ENCODE measurements around the gene ANO2. TPM values are rescaled to one million over a fixed set of nuclear protein-coding genes. Genes with fewer than 3 reads are reported as not detected.

ANO2 gene
- total and polyA plus RNA-seq, 4 experiments from 2014 or later: not detected

GRCh38 chr12:5884285-5884684 is 60.8 kb downstream of the ANO2 start:
- H3K27ac Mint-ChIP-seq: no peak overlapping the region
- no peaks in the 10 kb centered on the region for H3K9me3 Mint-ChIP-seq
- DNase-seq: no peak
- no peak overlapping the region for H3K4me3 Mint-ChIP-seq
- intact Hi-C loops (cut with micrococcal nuclease): no loop called here
- peaks cover 4 to 10% (median 5%) of the 10 kb centered on the region in 4 donors for H3K4me1 Mint-ChIP-seq
- H3K36me3 ChIP-seq (ENCODE audit: insufficient read depth, low read length): no peaks in the 10 kb centered on the region
- H3K36me3 Mint-ChIP-seq: no peaks in the 10 kb centered on the region
- peaks cover 32 to 35% of the 10 kb centered on the region in 2 donors for H3K27me3 Mint-ChIP-seq
- H3K27me3 ChIP-seq (ENCODE audit: insufficient read depth, low read length): peaks cover 3% of the 10 kb centered on the region
- H3K4me1 ChIP-seq (ENCODE audit: insufficient read depth, low read length): no peaks in the 10 kb centered on the region
- CTCF ChIA-PET (ENCODE audit: partially characterized antibody): no interaction called here
- H3K9me3 ChIP-seq (ENCODE audit: control insufficient read depth in 1 of 2, low read length in 2 of 2): no peaks in the 10 kb centered on the region
- POLR2A ChIA-PET (ENCODE audit: partially characterized antibody): no interaction called here
- H3K4me3 ChIP-seq (ENCODE audit: low read length in 2 of 2): no peak overlapping the region
- no peak overlapping the region for H3K27ac ChIP-seq (ENCODE audit: low read depth, low read length)

DNA sequence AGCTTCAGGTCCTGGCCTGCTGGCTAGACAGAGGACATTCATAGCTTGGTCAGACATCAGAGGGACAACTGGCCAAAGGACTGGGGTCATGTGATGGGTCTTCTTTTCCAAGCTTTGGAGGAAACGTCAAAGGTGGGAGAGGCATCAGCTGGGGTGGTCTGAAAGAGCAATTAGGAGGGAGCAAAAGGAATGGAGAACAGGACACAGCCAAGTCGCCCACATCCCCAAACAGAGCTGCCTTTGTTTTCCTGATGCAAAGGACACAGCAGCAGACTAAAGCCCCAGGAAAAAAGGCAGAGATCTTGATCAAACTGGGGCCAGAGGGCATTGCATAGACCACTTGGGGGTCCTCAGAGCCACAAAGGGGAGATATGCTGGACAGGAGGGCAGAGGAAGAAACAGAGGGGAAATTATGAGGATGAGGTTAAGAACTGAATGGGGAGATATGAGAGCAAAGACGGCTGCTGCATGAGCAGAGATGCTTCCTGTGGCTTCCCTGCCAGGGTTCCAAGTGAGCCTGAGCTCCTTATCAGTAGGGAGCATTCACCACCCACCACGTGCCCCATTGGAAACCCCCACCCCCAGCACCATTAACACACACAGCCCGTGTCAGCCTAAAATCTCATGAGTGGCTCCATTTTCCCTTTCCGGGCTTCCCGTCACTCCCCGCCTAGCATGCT is 62.4 kb downstream of the ANO2 start:
- POLR2A ChIA-PET (ENCODE audit: partially characterized antibody): no interaction called here
- Histone ChIP-seq H3K36me3 (ENCODE audit: insufficient read depth, low read length) (no peaks in the 10 kb centered on the region), H3K4me3 (ENCODE audit: low read length in 2 of 2) (no peak overlapping the region), H3K4me1 (ENCODE audit: insufficient read depth, low read length) (no peaks in the 10 kb centered on the region), H3K27me3 (ENCODE audit: insufficient read depth, low read length) (peaks cover 3% of the 10 kb centered on the region), H3K27ac (ENCODE audit: low read depth, low read length) (no peak overlapping the region), H3K9me3 (ENCODE audit: control insufficient read depth in 1 of 2, low read length in 2 of 2) (no peaks in the 10 kb centered on the region)
- Mint-ChIP-seq H3K4me3 (no peak overlapping the region), H3K27ac (no peak overlapping the region), H3K4me1 (peaks cover 0 to 1% (median under 1%) of the 10 kb centered on the region in 4 donors), H3K36me3 (no peaks in the 10 kb centered on the region), H3K27me3 (peaks cover 30% of the 10 kb centered on the region in 2 donors), H3K9me3 (no peaks in the 10 kb centered on the region)
- CTCF ChIA-PET (ENCODE audit: partially characterized antibody): no interaction called here
- intact Hi-C loops (cut with micrococcal nuclease): no loop called here
- DNase-seq: no peak

DNA sequence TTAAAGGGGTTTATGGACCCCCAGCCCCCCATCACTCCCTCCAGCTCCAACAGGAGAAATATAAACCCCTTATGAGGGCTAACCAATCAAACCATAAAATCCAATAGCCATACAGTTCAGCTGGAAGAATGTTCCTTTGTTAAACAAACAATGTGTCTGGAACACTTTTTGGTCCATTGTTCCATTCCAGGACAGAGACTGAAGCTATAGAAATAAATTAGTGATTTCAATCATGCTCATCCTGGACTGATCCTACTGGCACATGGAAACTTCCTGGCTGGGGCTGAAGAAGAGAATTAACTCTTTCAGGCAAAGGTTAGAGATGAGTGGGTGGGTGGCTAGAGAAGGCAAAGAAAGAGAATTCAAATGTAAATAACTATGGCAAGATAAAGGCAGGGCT is 63.4 kb downstream of the ANO2 start:
- no peak overlapping the region for H3K27ac Mint-ChIP-seq
- no peaks in the 10 kb centered on the region for H3K9me3 ChIP-seq (ENCODE audit: control insufficient read depth in 1 of 2, low read length in 2 of 2)
- no peak overlapping the region for H3K4me3 Mint-ChIP-seq
- peaks cover 0 to under 1% (median 0%) of the 10 kb centered on the region in 8 donors for H3K9me3 Mint-ChIP-seq
- no peak overlapping the region for H3K4me3 ChIP-seq (ENCODE audit: low read length in 2 of 2)
- peaks cover 26% of the 10 kb centered on the region in 2 donors for H3K27me3 Mint-ChIP-seq
- H3K27ac ChIP-seq (ENCODE audit: low read depth, low read length): no peak overlapping the region
- ChIA-PET POLR2A (ENCODE audit: partially characterized antibody) (no interaction called here), CTCF (ENCODE audit: partially characterized antibody) (no interaction called here)
- H3K36me3 Mint-ChIP-seq: no peaks in the 10 kb centered on the region
- H3K36me3 ChIP-seq (ENCODE audit: insufficient read depth, low read length): no peaks in the 10 kb centered on the region
- intact Hi-C loops (cut with micrococcal nuclease): no loop called here
- no peaks in the 10 kb centered on the region for H3K4me1 Mint-ChIP-seq
- no peak for DNase-seq
- H3K27me3 ChIP-seq (ENCODE audit: insufficient read depth, low read length): peaks cover 3% of the 10 kb centered on the region
- no peaks in the 10 kb centered on the region for H3K4me1 ChIP-seq (ENCODE audit: insufficient read depth, low read length)

DNA sequence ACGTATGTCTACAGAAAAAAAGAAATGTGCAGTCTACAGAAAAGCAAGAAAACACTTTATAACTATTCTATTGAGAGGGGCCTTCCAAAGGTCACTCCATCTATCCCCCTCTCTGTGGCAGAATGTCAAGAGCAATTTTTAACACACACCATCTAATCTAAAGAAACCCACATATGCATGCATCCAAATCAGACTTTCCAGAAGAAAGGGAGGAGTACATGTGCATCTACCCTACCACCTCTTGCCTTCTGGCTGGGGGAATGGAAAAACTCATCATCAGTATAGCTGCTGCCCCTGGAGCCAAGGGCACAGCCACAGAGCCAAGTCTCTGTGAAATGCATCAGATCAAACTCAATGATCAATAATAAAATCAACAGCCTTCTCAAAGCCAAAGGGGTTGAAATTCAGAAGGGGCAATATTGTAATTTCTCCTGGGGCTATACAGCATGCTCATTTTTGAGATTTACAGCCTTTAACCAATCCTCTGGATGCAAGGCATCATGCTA is 63.9 kb downstream of the ANO2 start:
- POLR2A ChIA-PET (ENCODE audit: partially characterized antibody): no interaction called here
- CTCF ChIA-PET (ENCODE audit: partially characterized antibody): no interaction called here

GRCh38 chr12:5875851-5876250 is 69.2 kb downstream of the ANO2 start:
- Mint-ChIP-seq H3K27me3 (peaks cover 3 to 7% of the 10 kb centered on the region in 2 donors), H3K27ac (no peak overlapping the region), H3K36me3 (no peaks in the 10 kb centered on the region), H3K4me1 (no peaks in the 10 kb centered on the region), H3K9me3 (peaks cover 0 to 6% (median 0%) of the 10 kb centered on the region in 8 donors), H3K4me3 (no peak overlapping the region)
- Histone ChIP-seq H3K4me3 (ENCODE audit: low read length in 2 of 2) (no peak overlapping the region), H3K27me3 (ENCODE audit: insufficient read depth, low read length) (no peaks in the 10 kb centered on the region), H3K4me1 (ENCODE audit: insufficient read depth, low read length) (no peaks in the 10 kb centered on the region), H3K27ac (ENCODE audit: low read depth, low read length) (no peak overlapping the region), H3K9me3 (ENCODE audit: control insufficient read depth in 1 of 2, low read length in 2 of 2) (no peaks in the 10 kb centered on the region), H3K36me3 (ENCODE audit: insufficient read depth, low read length) (no peaks in the 10 kb centered on the region)
- no peak for DNase-seq
- ChIA-PET CTCF (ENCODE audit: partially characterized antibody) (no interaction called here), POLR2A (ENCODE audit: partially characterized antibody) (no interaction called here)
- intact Hi-C loops (cut with micrococcal nuclease): no loop called here

More for the DNA sequence above, 63.9 kb downstream of the ANO2 start:
- DNase-seq: no peak
- H3K4me3 Mint-ChIP-seq: no peak overlapping the region
- H3K9me3 Mint-ChIP-seq: peaks cover 0 to 3% (median 0%) of the 10 kb centered on the region in 8 donors
- no peak overlapping the region for H3K27ac ChIP-seq (ENCODE audit: low read depth, low read length)
- intact Hi-C loops (cut with micrococcal nuclease): no loop called here
- H3K27ac Mint-ChIP-seq: no peak overlapping the region
- no peaks in the 10 kb centered on the region for H3K4me1 Mint-ChIP-seq
- no peaks in the 10 kb centered on the region for H3K9me3 ChIP-seq (ENCODE audit: control insufficient read depth in 1 of 2, low read length in 2 of 2)
- no peaks in the 10 kb centered on the region for H3K4me1 ChIP-seq (ENCODE audit: insufficient read depth, low read length)
- H3K36me3 ChIP-seq (ENCODE audit: insufficient read depth, low read length): no peaks in the 10 kb centered on the region
- H3K27me3 Mint-ChIP-seq: peaks cover 24 to 26% of the 10 kb centered on the region in 2 donors
- no peaks in the 10 kb centered on the region for H3K36me3 Mint-ChIP-seq
- H3K4me3 ChIP-seq (ENCODE audit: low read length in 2 of 2): no peak overlapping the region
- peaks cover 3% of the 10 kb centered on the region for H3K27me3 ChIP-seq (ENCODE audit: insufficient read depth, low read length)

- DNase-seq: no peak
- Mint-ChIP-seq H3K4me3 (no peak overlapping the region), H3K36me3 (no peaks in the 10 kb centered on the region), H3K9me3 (peaks cover 0 to 6% (median 0%) of the 10 kb centered on the region in 8 donors), H3K27me3 (peaks cover 3 to 7% of the 10 kb centered on the region in 2 donors), H3K27ac (no peak overlapping the region), H3K4me1 (no peaks in the 10 kb centered on the region)
- no peaks in the 10 kb centered on the region for H3K4me1 ChIP-seq (ENCODE audit: insufficient read depth, low read length)
- H3K4me3 ChIP-seq (ENCODE audit: low read length in 2 of 2): no peak overlapping the region
- H3K27me3 ChIP-seq (ENCODE audit: insufficient read depth, low read length): no peaks in the 10 kb centered on the region
- ChIA-PET POLR2A (ENCODE audit: partially characterized antibody) (no interaction called here), CTCF (ENCODE audit: partially characterized antibody) (no interaction called here)
- H3K9me3 ChIP-seq (ENCODE audit: control insufficient read depth in 1 of 2, low read length in 2 of 2): no peaks in the 10 kb centered on the region
- intact Hi-C loops (cut with micrococcal nuclease): no loop called here
- H3K27ac ChIP-seq (ENCODE audit: low read depth, low read length): no peak overlapping the region
- no peaks in the 10 kb centered on the region for H3K36me3 ChIP-seq (ENCODE audit: insufficient read depth, low read length)
These were observed 70.5 kb downstream of the ANO2 start for GRCh38 chr12:5874514-5874913.

DNA sequence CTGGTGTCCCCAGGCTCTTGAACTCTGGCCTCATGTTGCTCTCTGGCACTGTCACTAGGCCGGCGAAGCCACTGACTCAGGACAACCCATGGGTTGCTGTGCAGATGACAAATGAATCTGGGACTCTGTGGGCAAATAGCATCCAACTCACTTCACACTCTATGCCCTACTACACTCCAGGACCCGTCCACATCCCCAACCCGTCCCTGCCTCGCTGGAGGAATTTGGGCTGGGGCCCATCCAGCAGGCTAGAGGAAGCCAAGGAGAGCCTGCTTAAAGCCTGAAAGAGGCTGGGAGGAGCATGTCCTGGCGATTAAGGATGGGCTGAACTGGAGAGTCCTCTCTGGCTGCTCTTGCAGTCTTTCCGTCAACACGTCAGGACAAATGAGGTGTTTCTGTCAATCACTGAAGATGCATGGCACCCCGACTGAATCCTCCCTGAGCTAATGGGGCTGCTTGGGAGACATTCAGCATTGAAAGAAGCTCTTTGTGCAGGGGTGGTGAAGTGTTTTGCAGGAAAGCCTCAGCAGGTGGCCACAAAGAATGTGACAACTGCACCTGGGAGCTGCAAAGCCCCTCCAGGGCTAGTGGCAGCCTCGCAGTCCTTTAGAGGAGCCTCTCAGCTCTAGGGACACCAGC is 71.7 kb downstream of the ANO2 start:
- intact Hi-C loops (cut with micrococcal nuclease): no loop called here
- Mint-ChIP-seq H3K9me3 (peaks cover 0 to 6% (median 0%) of the 10 kb centered on the region in 8 donors), H3K4me3 (no peak overlapping the region), H3K36me3 (no peaks in the 10 kb centered on the region), H3K27ac (no peak overlapping the region), H3K4me1 (no peaks in the 10 kb centered on the region), H3K27me3 (peaks cover 7% of the 10 kb centered on the region in 2 donors)
- H3K4me1 ChIP-seq (ENCODE audit: insufficient read depth, low read length): no peaks in the 10 kb centered on the region
- no peaks in the 10 kb centered on the region for H3K27me3 ChIP-seq (ENCODE audit: insufficient read depth, low read length)
- no peak overlapping the region for H3K4me3 ChIP-seq (ENCODE audit: low read length in 2 of 2)
- ChIA-PET POLR2A (ENCODE audit: partially characterized antibody) (no interaction called here), CTCF (ENCODE audit: partially characterized antibody) (no interaction called here)
- no peaks in the 10 kb centered on the region for H3K9me3 ChIP-seq (ENCODE audit: control insufficient read depth in 1 of 2, low read length in 2 of 2)
- DNase-seq: no peak
- no peaks in the 10 kb centered on the region for H3K36me3 ChIP-seq (ENCODE audit: insufficient read depth, low read length)
- H3K27ac ChIP-seq (ENCODE audit: low read depth, low read length): no peak overlapping the region

Data from CD4-positive, alpha-beta memory T cell (primary cell).